KMS-11 (cell line): ENCODE measurements around the gene DENND4A.

Source experiments
- H2AFZ ChIP-seq: fragments of 200-600 bp; sonication (generic); 2 replicates; pipeline ENCODE4 v1.6.1; 2016; ENCODE audit warnings: antibody characterized with exemption, mixed run types, low read depth
- H3K27ac ChIP-seq: fragments of 200-600 bp; sonication (generic); 2 replicates; pipeline ENCODE4 v1.6.1; 2016; ENCODE audit warnings: mild to moderate bottlenecking, mixed run types
- H3K27me3 ChIP-seq: fragments of 200-600 bp; sonication (generic); 2 replicates; pipeline ENCODE4 v1.6.1; 2017; ENCODE audit warnings: mild to moderate bottlenecking, low read depth, mixed run types, moderate library complexity; ENCODE audit not compliant: insufficient read depth
- H3K36me3 ChIP-seq: fragments of 200-600 bp; sonication (generic); 2 replicates; pipeline ENCODE4 v1.6.1; 2017; ENCODE audit warnings: mild to moderate bottlenecking, mixed run types; ENCODE audit not compliant: insufficient read depth
- H3K4me1 ChIP-seq: fragments of 200-600 bp; sonication (generic); 2 replicates; pipeline ENCODE4 v1.6.1; 2016; ENCODE audit warnings: mild to moderate bottlenecking, low read depth, mixed run types; ENCODE audit not compliant: poor library complexity, severe bottlenecking
- H3K4me2 ChIP-seq: fragments of 200-600 bp; sonication (generic); 2 replicates; pipeline ENCODE4 v1.7.0; 2016; ENCODE audit warnings: mild to moderate bottlenecking, mixed run types
- H3K4me3 ChIP-seq: fragments of 200-600 bp; sonication (generic); IDR thresholded peaks from 2 replicates; pipeline ENCODE4 v1.6.1; 2017; ENCODE audit warnings: low read depth, low read length, mixed read lengths; ENCODE audit not compliant: insufficient read depth
- H3K79me2 ChIP-seq: fragments of 200-600 bp; sonication (generic); 2 replicates; pipeline ENCODE4 v1.6.1; 2016; ENCODE audit warnings: low read depth, mixed run types; ENCODE audit not compliant: insufficient read depth
- H3K9ac ChIP-seq: fragments of 200-600 bp; sonication (generic); 2 replicates; pipeline ENCODE4 v1.6.1; 2016; ENCODE audit warnings: mild to moderate bottlenecking, mixed run types
- H4K20me1 ChIP-seq: fragments of 200-600 bp; sonication (generic); 2 replicates; pipeline ENCODE4 v1.6.1; 2016; ENCODE audit warnings: mild to moderate bottlenecking, mixed run types; ENCODE audit not compliant: insufficient read depth
- CTCF ChIP-seq: fragments of 200-600 bp; sonication (generic); conservative IDR thresholded peaks from 2 replicates; pipeline ENCODE4 v1.6.1; 2017; ENCODE audit warnings: low read depth, mild to moderate bottlenecking, antibody characterized with exemption, low read length, moderate library complexity, mixed read lengths

The DENND4A gene

GRCh38 chr15:65641768-65642475 lies 150.2 kb downstream of the DENND4A start:
- Histone ChIP-seq H3K36me3 (no peaks in the 10 kb centered on the region), H3K9ac (no peak overlapping the region), H3K27ac (no peak overlapping the region), H3K4me1 (peaks cover 13% of the 10 kb centered on the region), H2AFZ (no peak overlapping the region), H4K20me1 (no peaks in the 10 kb centered on the region), H3K4me3 (no peak overlapping the region), H3K4me2 (no peak overlapping the region), H3K79me2 (no peaks in the 10 kb centered on the region), H3K27me3 (no peaks in the 10 kb centered on the region)
- TF ChIP-seq CTCF, result no peak

GRCh38 chr15:65639509-65639908 lies 152.6 kb downstream of the DENND4A start:
- Histone ChIP-seq H3K27ac (no peak overlapping the region), H2AFZ (no peak overlapping the region), H4K20me1 (no peaks in the 10 kb centered on the region), H3K27me3 (no peaks in the 10 kb centered on the region), H3K79me2 (no peaks in the 10 kb centered on the region), H3K4me1 (peaks cover 23% of the 10 kb centered on the region), H3K36me3 (no peaks in the 10 kb centered on the region), H3K4me3 (no peak overlapping the region), H3K4me2 (no peak overlapping the region), H3K9ac (no peak overlapping the region)
- TF ChIP-seq CTCF, result no peak

- no peak overlapping the region for H3K4me3 ChIP-seq
- peaks cover 31% of the 10 kb centered on the region for H3K4me1 ChIP-seq
- no peaks in the 10 kb centered on the region for H3K79me2 ChIP-seq
- no peak overlapping the region for H3K27ac ChIP-seq
- H3K27me3 ChIP-seq, result no peaks in the 10 kb centered on the region
- H3K36me3 ChIP-seq, result no peaks in the 10 kb centered on the region
- H3K4me2 ChIP-seq, result peak overlapping the region; percentile 76
- peak; percentile 93 for TF ChIP-seq CTCF
- no peak overlapping the region for H3K9ac ChIP-seq
- H4K20me1 ChIP-seq, result no peaks in the 10 kb centered on the region
- H2AFZ ChIP-seq, result peak overlapping the region; percentile 8; the same call in 1 of the 2 replicates
These were observed 153.4 kb downstream of the DENND4A start for GRCh38 chr15:65638681-65639089.

- H3K27me3 ChIP-seq, result no peaks in the 10 kb centered on the region
- no peaks in the 10 kb centered on the region for H3K79me2 ChIP-seq
- H3K9ac ChIP-seq, result no peak overlapping the region
- H3K4me2 ChIP-seq, result peak overlapping the region; percentile 76
- H3K36me3 ChIP-seq, result no peaks in the 10 kb centered on the region
- H3K4me1 ChIP-seq, result peaks cover 37% of the 10 kb centered on the region
- no peak overlapping the region for H3K27ac ChIP-seq
- TF ChIP-seq CTCF, result no peak
- no peaks in the 10 kb centered on the region for H4K20me1 ChIP-seq
- H2AFZ ChIP-seq, result peak overlapping the region; percentile 8; the same call in 1 of the 2 replicates
- no peak overlapping the region for H3K4me3 ChIP-seq
These were observed 154.0 kb downstream of the DENND4A start for GRCh38 chr15:65638109-65638508.
